HEK293 (cell line): ENCODE results near the gene GSK3B.
A peak's percentile ranks its signal among the peaks of the same experiment; 100 is the strongest.

Experiments used
- CTCF ChIA-PET: fragments of 350-600 bp; formaldehyde crosslinking; extraction: SDS; loops from one replicate; lab custom pipeline; 2021; ENCODE audit warnings: antibody characterized with exemption; lab: Yijun Ruan, JAX
- POLR2A ChIA-PET: fragments of 300-600 bp; formaldehyde crosslinking; extraction: SDS; loops from one replicate; lab custom pipeline; 2020; ENCODE audit warnings: antibody characterized with exemption, inconsistent platforms; lab: Yijun Ruan, JAX
- H3K27ac ChIP-seq: fragments of 200-500 bp; sonication (Bioruptor generic); 2 replicates; pipeline ENCODE4 v1.5.1; 2014; ENCODE audit warnings: low read depth, low read length, control low read depth, inconsistent platforms; ENCODE audit errors: extremely low read depth
- H3K36me3 ChIP-seq, 2 experiments: fragments of 200-500 bp in 1 of 2; sonication (Bioruptor generic) in 1 of 2; 1 replicate in 1 of 2; 2 replicates in 1 of 2; pipeline ENCODE4 v1.5.1; 2014 to 2017; ENCODE audit warnings: inconsistent platforms in 2 of 2, low read length in 2 of 2; ENCODE audit not compliant: control insufficient read depth in 2 of 2, insufficient read depth in 1 of 2
- H3K4me1 ChIP-seq: fragments of 200-500 bp; sonication (Bioruptor generic); 2 replicates; pipeline ENCODE4 v1.5.1; 2014; ENCODE audit warnings: mild to moderate bottlenecking, low read length, inconsistent platforms; ENCODE audit not compliant: control insufficient read depth, insufficient read depth
- H3K4me3 ChIP-seq: 2 replicates; pipeline ENCODE4 v1.5.1; 2011; ENCODE audit warnings: low read depth, mild to moderate bottlenecking, control low read depth, low read length, moderate library complexity
- H3K9me3 ChIP-seq: fragments of 200-500 bp; sonication (Bioruptor generic); 2 replicates; pipeline ENCODE4 v1.5.1; 2014; ENCODE audit warnings: low read depth, low read length, inconsistent platforms; ENCODE audit not compliant: control insufficient read depth, insufficient read depth
- AEBP2 ChIP-seq: fragments of 450-650 bp; formaldehyde crosslinking; IDR thresholded peaks from 2 replicates; pipeline ENCODE4 v1.5.1; 2016; ENCODE audit warnings: missing biosample characterization, missing genetic modification characterization, borderline replicate concordance
- GLIS2 ChIP-seq: fragments of 450-650 bp; formaldehyde crosslinking; IDR thresholded peaks from 2 replicates; pipeline ENCODE4 v1.5.1; 2016; ENCODE audit warnings: missing biosample characterization, missing genetic modification characterization
- RBAK ChIP-seq: fragments of 450-650 bp; formaldehyde crosslinking; IDR thresholded peaks from 2 replicates; pipeline ENCODE4 v1.5.1; 2016; ENCODE audit warnings: missing biosample characterization, missing genetic modification characterization
- REST ChIP-seq: fragments of 450-650 bp; formaldehyde crosslinking; IDR thresholded peaks from 2 replicates; pipeline ENCODE4 v1.5.1; 2016; ENCODE audit warnings: missing biosample characterization, missing genetic modification characterization
- SCRT1 ChIP-seq: fragments of 450-650 bp; formaldehyde crosslinking; IDR thresholded peaks from 2 replicates; pipeline ENCODE4 v1.5.1; 2016; ENCODE audit warnings: missing biosample characterization, missing genetic modification characterization, borderline replicate concordance
- SP7 ChIP-seq: fragments of 450-650 bp; formaldehyde crosslinking; IDR thresholded peaks from 2 replicates; pipeline ENCODE4 v1.5.1; 2016; ENCODE audit warnings: missing biosample characterization, missing genetic modification characterization
- TRIM28 ChIP-seq: IDR thresholded peaks from 2 replicates; pipeline ENCODE4 v1.6.1; 2011; ENCODE audit warnings: low read length, control low read depth, borderline replicate concordance
- ZBTB26 ChIP-seq: fragments of 450-650 bp; formaldehyde crosslinking; optimal IDR thresholded peaks from 2 replicates; pipeline ENCODE3; 2016; ENCODE audit warnings: missing biosample characterization, mild to moderate bottlenecking, missing genetic modification characterization
- ZFP41 ChIP-seq: fragments of 450-650 bp; formaldehyde crosslinking; IDR thresholded peaks from 2 replicates; pipeline ENCODE4 v1.5.1; 2016; ENCODE audit warnings: missing biosample characterization, missing genetic modification characterization, borderline replicate concordance
- ZIC2 ChIP-seq: fragments of 450-650 bp; formaldehyde crosslinking; IDR thresholded peaks from 2 replicates; pipeline ENCODE4 v1.5.1; 2016; ENCODE audit warnings: missing biosample characterization, missing genetic modification characterization
- ZNF138 ChIP-seq: fragments of 450-650 bp; formaldehyde crosslinking; IDR thresholded peaks from 2 replicates; pipeline ENCODE4 v1.5.1; 2016; ENCODE audit warnings: missing biosample characterization, missing genetic modification characterization, borderline replicate concordance
- ZNF16 ChIP-seq: fragments of 450-650 bp; formaldehyde crosslinking; IDR thresholded peaks from 2 replicates; pipeline ENCODE4 v1.5.1; 2016; ENCODE audit warnings: low read depth, missing biosample characterization, missing genetic modification characterization
- ZNF223 ChIP-seq: fragments of 450-650 bp; formaldehyde crosslinking; IDR thresholded peaks from 2 replicates; pipeline ENCODE4 v1.5.1; 2016; ENCODE audit warnings: missing biosample characterization, missing genetic modification characterization
- ZNF324 ChIP-seq: fragments of 450-650 bp; formaldehyde crosslinking; IDR thresholded peaks from 2 replicates; pipeline ENCODE4 v1.5.1; 2016; ENCODE audit warnings: missing biosample characterization, missing genetic modification characterization
- ZNF423 ChIP-seq: fragments of 450-650 bp; formaldehyde crosslinking; IDR thresholded peaks from 2 replicates; pipeline ENCODE4 v1.5.1; 2016; ENCODE audit warnings: missing biosample characterization, missing genetic modification characterization
- ZNF433 ChIP-seq: fragments of 450-650 bp; formaldehyde crosslinking; IDR thresholded peaks from 2 replicates; pipeline ENCODE4 v1.5.1; 2016; ENCODE audit warnings: missing biosample characterization, missing genetic modification characterization, low read depth
- ZNF510 ChIP-seq: fragments of 450-650 bp; formaldehyde crosslinking; IDR thresholded peaks from 2 replicates; pipeline ENCODE4 v1.5.1; 2018; ENCODE audit warnings: mild to moderate bottlenecking, missing genetic modification characterization, missing biosample characterization; ENCODE audit not compliant: insufficient replicate concordance
- ZNF654 ChIP-seq: fragments of 450-650 bp; formaldehyde crosslinking; IDR thresholded peaks from 2 replicates; pipeline ENCODE4 v1.5.1; 2016; ENCODE audit warnings: low read depth, missing biosample characterization, missing genetic modification characterization
- ZNF664 ChIP-seq: fragments of 450-650 bp; formaldehyde crosslinking; IDR thresholded peaks from 2 replicates; pipeline ENCODE4 v1.5.1; 2016; ENCODE audit warnings: missing biosample characterization, missing genetic modification characterization
- ZNF747 ChIP-seq: fragments of 450-650 bp; formaldehyde crosslinking; IDR thresholded peaks from 2 replicates; pipeline ENCODE4 v1.5.1; 2016; ENCODE audit warnings: missing biosample characterization, missing genetic modification characterization
- ZNF76 ChIP-seq: fragments of 450-650 bp; formaldehyde crosslinking; IDR thresholded peaks from 2 replicates; pipeline ENCODE4; 2016; ENCODE audit warnings: low read depth, missing biosample characterization, missing genetic modification characterization, borderline replicate concordance
- ZNF830 ChIP-seq: fragments of 450-650 bp; IDR thresholded peaks from 2 replicates; pipeline ENCODE4 v1.5.0; 2018; ENCODE audit warnings: missing biosample characterization, missing genetic modification characterization, low read depth, mild to moderate bottlenecking, moderate library complexity
- ZSCAN23 ChIP-seq: fragments of 450-650 bp; formaldehyde crosslinking; IDR thresholded peaks from 2 replicates; pipeline ENCODE4 v1.5.1; 2016; ENCODE audit warnings: missing biosample characterization, missing genetic modification characterization

The GSK3B gene

GRCh38 chr3:120057626-120058025 is 36.6 kb downstream of the GSK3B start:
- TF ChIP-seq ZNF654 (tag by site-specific recombination) (no peak), ZNF423 (tag by site-specific recombination) (no peak), ZNF76 (tag by site-specific recombination) (no peak), ZFP41 (tag by site-specific recombination) (no peak), ZNF830 (no peak), ZNF324 (no peak), ZNF16 (no peak), RBAK (tag by site-specific recombination) (no peak), ZBTB26 (no peak), SCRT1 (tag by site-specific recombination) (no peak), TRIM28 (no peak), ZNF510 (tag by site-specific recombination) (no peak), ZNF433 (no peak), SP7 (tag by site-specific recombination) (no peak), ZSCAN23 (no peak), ZNF138 (tag by site-specific recombination) (no peak), ZNF223 (no peak), GLIS2 (tag by site-specific recombination) (no peak), AEBP2 (tag by site-specific recombination) (no peak)
- TF ChIP-seq, all 188 proteins: peak for 0
- H3K27ac ChIP-seq, result no peak overlapping the region
- no peak overlapping the region for H3K4me3 ChIP-seq
- POLR2A ChIA-PET, result no interaction called here
- CTCF ChIA-PET, result interaction anchor here (0.7 kb wide), 1 partner anchor 13 kb away, joined by 5 read pairs; no protein-coding TSS in a partner anchor
- no peaks in the 10 kb centered on the region for H3K36me3 ChIP-seq
- no peaks in the 10 kb centered on the region for H3K9me3 ChIP-seq
- H3K4me1 ChIP-seq, result no peaks in the 10 kb centered on the region

- H3K4me1 ChIP-seq, result peaks cover 2% of the 10 kb centered on the region
- CTCF ChIA-PET, result no interaction called here
- no peaks in the 10 kb centered on the region for H3K36me3 ChIP-seq
- TF ChIP-seq ZIC2 (tag by site-specific recombination) (no peak), ZNF664 (tag by site-specific recombination) (peak; percentile 96), ZNF747 (tag by site-specific recombination) (no peak), REST (tag by site-specific recombination) (no peak)
- TF ChIP-seq, all 188 proteins: peak for 1
- no peaks in the 10 kb centered on the region for H3K9me3 ChIP-seq
- POLR2A ChIA-PET, result no interaction called here
- H3K4me3 ChIP-seq, result no peak overlapping the region
- H3K27ac ChIP-seq, result no peak overlapping the region
Observed at GRCh38 chr3:120057029-120057428, 37.2 kb downstream of the GSK3B start.
